Measurements from ENCODE around the gene PRDX3.

DNA sequence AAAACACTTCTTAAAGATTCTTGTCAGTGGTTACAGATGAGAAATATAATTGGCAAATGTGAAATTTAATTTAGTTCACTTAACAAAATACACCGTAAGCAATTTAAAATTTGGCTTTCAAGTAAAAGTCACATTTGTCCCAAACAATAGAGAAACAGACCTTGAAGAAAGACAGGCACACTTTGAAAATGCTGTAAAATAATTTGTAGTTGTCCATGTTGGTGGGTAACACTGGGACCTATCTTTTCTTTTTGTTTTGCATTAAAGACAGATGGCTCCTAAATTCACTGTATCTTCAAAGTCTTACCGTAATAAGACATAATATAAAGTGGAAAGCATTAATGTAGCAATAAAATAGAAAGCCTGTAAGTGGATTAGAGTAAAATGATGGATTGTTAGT lies 32.0 kb upstream of the PRDX3 start:
- TF ChIP-seq, protein P1, sequence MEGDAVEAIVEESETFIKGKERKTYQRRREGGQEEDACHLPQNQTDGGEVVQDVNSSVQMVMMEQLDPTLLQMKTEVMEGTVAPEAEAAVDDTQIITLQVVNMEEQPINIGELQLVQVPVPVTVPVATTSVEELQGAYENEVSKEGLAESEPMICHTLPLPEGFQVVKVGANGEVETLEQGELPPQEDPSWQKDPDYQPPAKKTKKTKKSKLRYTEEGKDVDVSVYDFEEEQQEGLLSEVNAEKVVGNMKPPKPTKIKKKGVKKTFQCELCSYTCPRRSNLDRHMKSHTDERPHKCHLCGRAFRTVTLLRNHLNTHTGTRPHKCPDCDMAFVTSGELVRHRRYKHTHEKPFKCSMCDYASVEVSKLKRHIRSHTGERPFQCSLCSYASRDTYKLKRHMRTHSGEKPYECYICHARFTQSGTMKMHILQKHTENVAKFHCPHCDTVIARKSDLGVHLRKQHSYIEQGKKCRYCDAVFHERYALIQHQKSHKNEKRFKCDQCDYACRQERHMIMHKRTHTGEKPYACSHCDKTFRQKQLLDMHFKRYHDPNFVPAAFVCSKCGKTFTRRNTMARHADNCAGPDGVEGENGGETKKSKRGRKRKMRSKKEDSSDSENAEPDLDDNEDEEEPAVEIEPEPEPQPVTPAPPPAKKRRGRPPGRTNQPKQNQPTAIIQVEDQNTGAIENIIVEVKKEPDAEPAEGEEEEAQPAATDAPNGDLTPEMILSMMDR (IDR thresholded peaks at IDR 0.05): no peak
- TF ChIP-seq POLR2A (IDR thresholded peaks at IDR 0.05): no peak
- TF ChIP-seq POLR2AphosphoS5 (IDR thresholded peaks at IDR 0.05): no peak
- no peak for TF ChIP-seq EP300 (IDR thresholded peaks at IDR 0.05)

All from sigmoid colon (tissue), 4 donors.